H9 (cell line): ENCODE results near the gene RGS3. TPM values are rescaled to one million over a fixed set of nuclear protein-coding genes. Genes with fewer than 3 reads are reported as not detected.

Source experiments
- DNase-seq: peaks from one replicate; pipeline ENCODE4 v3.0.0-alpha.2; 2017
- H2AFZ ChIP-seq: one replicate; pipeline ENCODE4 v1.6.1; 2013; ENCODE audit warnings: mild to moderate bottlenecking, low read length, control low read depth, moderate library complexity
- H2AK5ac ChIP-seq: 2 replicates; pipeline ENCODE4 v1.6.1; 2013; ENCODE audit warnings: low read length, control low read depth, mixed read lengths; ENCODE audit not compliant: insufficient read length
- H2BK120ac ChIP-seq: one replicate; pipeline ENCODE4 v1.6.1; 2013; ENCODE audit warnings: low read depth, mild to moderate bottlenecking, low read length, control low read depth, inconsistent platforms; ENCODE audit not compliant: poor library complexity, severe bottlenecking
- H2BK12ac ChIP-seq: 2 replicates; pipeline ENCODE4 v1.6.1; 2013; ENCODE audit warnings: low read length, control low read depth, mixed read lengths, low read depth; ENCODE audit not compliant: insufficient read length
- H2BK15ac ChIP-seq: 2 replicates; pipeline ENCODE4 v1.6.1; 2013; ENCODE audit warnings: low read depth, low read length, control low read depth
- H2BK20ac ChIP-seq: one replicate; pipeline ENCODE4 v1.6.1; 2013; ENCODE audit warnings: low read depth, mild to moderate bottlenecking, low read length, control low read depth, inconsistent platforms; ENCODE audit not compliant: poor library complexity, severe bottlenecking
- H2BK5ac ChIP-seq: 2 replicates; pipeline ENCODE4 v1.6.1; 2013; ENCODE audit warnings: low read length, control low read depth, mixed read lengths; ENCODE audit not compliant: insufficient read length
- H3K14ac ChIP-seq: 2 replicates; pipeline ENCODE4 v1.6.1; 2013; ENCODE audit warnings: low read length, control low read depth; ENCODE audit not compliant: insufficient read depth
- H3K18ac ChIP-seq: 2 replicates; pipeline ENCODE4 v1.6.1; 2013; ENCODE audit warnings: low read depth, mild to moderate bottlenecking, mixed read lengths, low read length, control low read depth; ENCODE audit not compliant: insufficient read length
- H3K23ac ChIP-seq: 2 replicates; pipeline ENCODE4 v1.6.1; 2013; ENCODE audit warnings: low read length, control low read depth, mixed read lengths, low read depth; ENCODE audit not compliant: insufficient read length
- H3K23me2 ChIP-seq: 2 replicates; pipeline ENCODE4 v1.6.1; 2013; ENCODE audit warnings: low read depth, mild to moderate bottlenecking, mixed read lengths, low read length, control low read depth; ENCODE audit not compliant: insufficient read length, poor library complexity, severe bottlenecking
- H3K27ac ChIP-seq: 2 replicates; pipeline ENCODE4 v1.5.1; 2013; ENCODE audit warnings: low read length, control low read depth, mixed read lengths, low read depth; ENCODE audit not compliant: insufficient read length
- H3K27me3 ChIP-seq: 2 replicates; pipeline ENCODE4 v1.6.1; 2013; ENCODE audit warnings: low read length, control low read depth, inconsistent platforms; ENCODE audit not compliant: insufficient read depth
- H3K4ac ChIP-seq: 2 replicates; pipeline ENCODE4 v1.6.1; 2013; ENCODE audit warnings: low read depth, mild to moderate bottlenecking, control low read depth, inconsistent platforms, low read length, moderate library complexity
- H3K4me1 ChIP-seq: 2 replicates; pipeline ENCODE4 v1.6.1; 2013; ENCODE audit warnings: low read length, control low read depth, inconsistent platforms; ENCODE audit not compliant: insufficient read depth
- H3K4me2 ChIP-seq: 2 replicates; pipeline ENCODE4 v1.6.1; 2013; ENCODE audit warnings: low read length, control low read depth, mixed read lengths; ENCODE audit not compliant: insufficient read length, insufficient read depth
- H3K56ac ChIP-seq: 2 replicates; pipeline ENCODE4 v1.6.1; 2013; ENCODE audit warnings: low read depth, mild to moderate bottlenecking, mixed read lengths, low read length, control low read depth; ENCODE audit not compliant: insufficient read length
- H3K79me1 ChIP-seq: 2 replicates; pipeline ENCODE4 v1.6.1; 2013; ENCODE audit warnings: low read depth, mild to moderate bottlenecking, moderate library complexity, low read length, control low read depth, inconsistent platforms; ENCODE audit not compliant: insufficient read depth, poor library complexity, severe bottlenecking
- H3K79me2 ChIP-seq: 2 replicates; pipeline ENCODE4 v1.6.1; 2013; ENCODE audit warnings: low read length, control low read depth, inconsistent platforms; ENCODE audit not compliant: insufficient read depth
- H3K9ac ChIP-seq: 2 replicates; pipeline ENCODE4 v1.6.1; 2013; ENCODE audit warnings: low read length, control low read depth, mixed read lengths; ENCODE audit not compliant: insufficient read length; ENCODE audit errors: extremely low read depth
- H3K9me3 ChIP-seq: one replicate; pipeline ENCODE4 v1.6.1; 2013; ENCODE audit warnings: low read depth, low read length, inconsistent platforms; ENCODE audit not compliant: control insufficient read depth
- H3T11ph ChIP-seq: one replicate; pipeline ENCODE4 v1.6.1; 2013; ENCODE audit warnings: mild to moderate bottlenecking, low read length, control low read depth, inconsistent platforms
- H4K20me1 ChIP-seq: one replicate; pipeline ENCODE4 v1.6.1; 2013; ENCODE audit not compliant: control insufficient read depth, insufficient read length, insufficient read depth
- H4K5ac ChIP-seq: 2 replicates; pipeline ENCODE4 v1.6.1; 2013; ENCODE audit warnings: low read depth, mild to moderate bottlenecking, mixed read lengths, low read length, control low read depth; ENCODE audit not compliant: insufficient read length
- H4K8ac ChIP-seq: replicated peaks from 2 replicates; pipeline ENCODE4 v1.6.1; 2013; ENCODE audit warnings: low read length, control low read depth, mixed read lengths, low read depth; ENCODE audit not compliant: insufficient read length
- H4K91ac ChIP-seq: 2 replicates; pipeline ENCODE4 v1.6.1; 2013; ENCODE audit warnings: low read depth, mild to moderate bottlenecking, moderate library complexity, mixed read lengths, low read length, control low read depth; ENCODE audit not compliant: insufficient read length
- H3K27ac Mint-ChIP-seq, 3 experiments: 2 replicates in 2 of 3; 3 replicates in 1 of 3; pipeline ENCODE4 v1.8.0; 2020 to 2021; ENCODE audit warnings: mixed read lengths in 3 of 3, mild to moderate bottlenecking in 1 of 3, moderate library complexity in 1 of 3
- H3K27me3 Mint-ChIP-seq: 2 replicates; pipeline ENCODE4 v1.8.0; 2021; ENCODE audit warnings: low read depth, mild to moderate bottlenecking, moderate library complexity, mixed read lengths
- H3K36me3 Mint-ChIP-seq, 3 experiments: 2 replicates in 2 of 3; 3 replicates in 1 of 3; pipeline ENCODE4 v1.8.0; 2020 to 2021; ENCODE audit warnings: low read depth in 3 of 3, mixed read lengths in 3 of 3; ENCODE audit not compliant: insufficient read depth in 1 of 3
- H3K4me1 Mint-ChIP-seq, 2 experiments: 2 replicates each; pipeline ENCODE4 v1.8.0; 2020; ENCODE audit warnings: mixed read lengths in 2 of 2
- H3K4me3 Mint-ChIP-seq, 2 experiments: 2 replicates in 1 of 2; 3 replicates in 1 of 2; pipeline ENCODE4 v1.8.0; 2020 to 2021; ENCODE audit warnings: mild to moderate bottlenecking in 2 of 2, mixed read lengths in 2 of 2, moderate library complexity in 1 of 2
- H3K9me3 Mint-ChIP-seq, 2 experiments: 2 replicates in 1 of 2; 3 replicates in 1 of 2; pipeline ENCODE4 v1.8.0; 2020; ENCODE audit warnings: mild to moderate bottlenecking in 2 of 2, mixed read lengths in 2 of 2, moderate library complexity in 1 of 2
- CTCF ChIP-seq: fragments of 200-600 bp; sonication (generic); conservative IDR thresholded peaks from 3 replicates; pipeline ENCODE4 v1.8.0; 2021; ENCODE audit warnings: antibody characterized with exemption, mild to moderate bottlenecking
- WGBS: extraction: QIAGEN DNeasy Blood & Tissue Kit; methylation state at CpG from one replicate; pipeline ENCODE4 v1.1.7; 2013; ENCODE audit warnings: missing lambda C conversion rate, low lambda C conversion rate, mixed read lengths; ENCODE audit not compliant: insufficient read length; ENCODE audit errors: extremely low coverage; 5-methylcytosine and 5-hydroxymethylcytosine counted together
- total RNA-seq: library from RNA; stranded (reverse); gene quantifications from 2 replicates; pipeline ENCODE4 v1.2.1, GENCODE V29; 2021

RGS3 gene
- total RNA-seq, 1 experiment from 2014 or later = 13.9 TPM

- no peaks in the 10 kb centered on the region for H3K79me2 ChIP-seq
- DNase-seq = no peak
- Mint-ChIP-seq H3K27me3 (peaks cover 4% of the 10 kb centered on the region), H3K9me3 (no peaks in the 10 kb centered on the region; a peak in 1 of 5 replicates), H3K27ac (no peak overlapping the region), H3K36me3 (no peaks in the 10 kb centered on the region; a peak in 2 of 7 replicates), H3K4me1 (peaks cover 34 to 40% of the 10 kb centered on the region in 2 experiments), H3K4me3 (no peak overlapping the region)
- H3K56ac ChIP-seq = no peak overlapping the region
- H3K23ac ChIP-seq = no peak overlapping the region
- H3K18ac ChIP-seq = no peak overlapping the region
- H3K4me1 ChIP-seq = peaks cover 7% of the 10 kb centered on the region; the same call in 1 of the 2 replicates
- H3K4me2 ChIP-seq = no peak overlapping the region
- H3K4ac ChIP-seq = no peak overlapping the region
- WGBS = no CpG with 5 or more reads among the region's 6 CpGs
- H4K8ac ChIP-seq = no peak overlapping the region
- no peak overlapping the region for H3T11ph ChIP-seq
- no peak for TF ChIP-seq CTCF
- H4K20me1 ChIP-seq = no peaks in the 10 kb centered on the region
- H4K5ac ChIP-seq = no peak overlapping the region
- H2BK15ac ChIP-seq = no peak overlapping the region
- H3K27ac ChIP-seq = no peak overlapping the region
- H2AK5ac ChIP-seq = no peak overlapping the region
- H2BK5ac ChIP-seq = no peak overlapping the region
- H2BK120ac ChIP-seq = no peak overlapping the region
- H3K79me1 ChIP-seq = no peaks in the 10 kb centered on the region
- H3K9me3 ChIP-seq = no peaks in the 10 kb centered on the region
- H2AFZ ChIP-seq = no peak overlapping the region
- H2BK12ac ChIP-seq = no peak overlapping the region
- no peak overlapping the region; the same call in 1 of the 2 replicates for H3K14ac ChIP-seq
- H2BK20ac ChIP-seq = no peak overlapping the region
- H3K23me2 ChIP-seq = no peaks in the 10 kb centered on the region
- H4K91ac ChIP-seq = no peak overlapping the region
- H3K9ac ChIP-seq = no peak overlapping the region
- no peaks in the 10 kb centered on the region for H3K27me3 ChIP-seq
Measured at GRCh38 chr9:113612828-113613227, 149.3 kb downstream of the RGS3 start.
